RPMI7951 (cell line): Measurements from ENCODE around the gene SGCD. TPM values are rescaled to one million over a fixed set of nuclear protein-coding genes. Genes with fewer than 3 reads are reported as not detected.
A peak's percentile ranks its signal among the peaks of the same experiment; 100 is the strongest.

ENCODE experiments used
- DNase-seq: peaks from one replicate; pipeline ENCODE4 v3.0.0-alpha.2; 2012; ENCODE audit warnings: low read depth
- total RNA-seq: library from RNA; depleted of rRNA; stranded (reverse); fragments of >200 nt; shearing (Covaris generic); gene quantifications from 2 replicates; pipeline ENCODE4 v1.2.3, GENCODE V29; 2014

SGCD gene
- total RNA-seq, 1 experiment from 2014 or later: 6.7 TPM

- no peak for DNase-seq
These were observed 178.1 kb downstream of the SGCD start for GRCh38 chr5:156505101-156505500.

- DNase-seq: no peak
These were observed 186.3 kb downstream of the SGCD start for GRCh38 chr5:156513123-156513815.

- no peak for DNase-seq
These were observed 188.2 kb downstream of the SGCD start for GRCh38 chr5:156515121-156515520.

GRCh38 chr5:156515803-156516360 lies 188.9 kb downstream of the SGCD start:
- DNase-seq: no peak

- no peak for DNase-seq
These were observed 195.9 kb downstream of the SGCD start for GRCh38 chr5:156522651-156523529.

GRCh38 chr5:156523607-156524006 lies 196.6 kb downstream of the SGCD start:
- DNase-seq: no peak

- peak; percentile 2 for DNase-seq
These were observed 199.3 kb downstream of the SGCD start for GRCh38 chr5:156526081-156526925.

GRCh38 chr5:156527611-156528010 lies 200.6 kb downstream of the SGCD start:
- no peak for DNase-seq

- DNase-seq: no peak
These were observed 201.7 kb downstream of the SGCD start for GRCh38 chr5:156528673-156529072.

- no peak for DNase-seq
These were observed 202.9 kb downstream of the SGCD start for GRCh38 chr5:156529892-156530291.

- DNase-seq: no peak
These were observed 204.2 kb downstream of the SGCD start for GRCh38 chr5:156531199-156531598.

GRCh38 chr5:156532921-156533320 lies 206.0 kb downstream of the SGCD start:
- DNase-seq: no peak

- DNase-seq: no peak
These were observed 207.1 kb downstream of the SGCD start for GRCh38 chr5:156534085-156534484.

GRCh38 chr5:156534906-156535485 lies 208.0 kb downstream of the SGCD start:
- no peak for DNase-seq

GRCh38 chr5:156540491-156540890 lies 213.5 kb downstream of the SGCD start:
- DNase-seq: no peak

- no peak for DNase-seq
These were observed 214.6 kb downstream of the SGCD start for GRCh38 chr5:156541582-156541981.

- DNase-seq: no peak
These were observed 216.6 kb downstream of the SGCD start for GRCh38 chr5:156543348-156544145.

GRCh38 chr5:156552855-156553358 lies 225.9 kb downstream of the SGCD start:
- no peak for DNase-seq

GRCh38 chr5:156556666-156557406 lies 229.9 kb downstream of the SGCD start:
- no peak for DNase-seq

- DNase-seq: no peak
These were observed 233.0 kb downstream of the SGCD start for GRCh38 chr5:156560002-156560401.
